RWPE1 (cell line): Measurements from ENCODE around the gene SNAPIN.

Experiments used
- CTCF ChIA-PET: fragments of 350-600 bp; sonication (Branson Sonifier 250); formaldehyde crosslinking; extraction: SDS; loops from one replicate; lab custom pipeline; 2021; lab: Yijun Ruan, JAX
- POLR2A ChIA-PET: fragments of 400-600 bp; formaldehyde crosslinking; extraction: SDS; loops from one replicate; lab custom pipeline; 2020; ENCODE audit warnings: antibody characterized with exemption; ENCODE audit not compliant: low non-redundant PET; lab: Yijun Ruan, JAX
- DNase-seq: peaks from one replicate; pipeline ENCODE4 v3.0.0; 2012; ENCODE audit warnings: low spot score
- H3K27ac ChIP-seq: fragments of 450-650 bp; 2 replicates; pipeline ENCODE4 v1.5.1; 2017
- TF ChIP-seq, protein P1 (sequence below): fragments of 450-650 bp; conservative IDR thresholded peaks from 2 replicates; pipeline ENCODE4 v1.5.1; 2017; ENCODE audit warnings: low read depth, mild to moderate bottlenecking

SNAPIN gene

DNA sequence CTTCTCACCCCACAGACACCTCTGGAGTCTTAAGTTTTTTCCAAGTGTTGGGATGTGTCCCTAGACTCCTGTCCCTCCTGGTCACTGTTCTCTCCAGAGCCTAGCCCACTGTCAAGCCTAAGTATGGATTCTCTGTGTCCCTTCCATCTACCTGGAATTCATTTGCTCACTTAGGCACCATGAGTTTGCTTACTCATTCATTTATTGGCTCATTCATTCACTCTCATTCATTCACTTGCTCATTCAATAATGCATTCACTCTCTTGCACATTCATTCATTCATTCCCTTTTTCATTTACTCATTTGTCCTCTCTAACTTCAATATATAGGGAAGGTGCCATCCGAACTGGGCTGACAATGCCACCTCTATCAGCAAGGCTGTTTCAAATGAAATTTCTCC is 47.1 kb upstream of the SNAPIN start:
- no peak for DNase-seq
- ChIA-PET CTCF (interaction anchor here (4.5 kb wide), 1 partner anchor 39 kb away, joined by 23 read pairs; no protein-coding TSS in a partner anchor), POLR2A (interaction anchor here (1.5 to 7.6 kb wide), 2 partner anchors 15 to 23 kb away, joined by 6 to 56 read pairs; partner anchors contain the start of genes CHTOP, S100A1 and S100A13)
- TF ChIP-seq, protein P1, sequence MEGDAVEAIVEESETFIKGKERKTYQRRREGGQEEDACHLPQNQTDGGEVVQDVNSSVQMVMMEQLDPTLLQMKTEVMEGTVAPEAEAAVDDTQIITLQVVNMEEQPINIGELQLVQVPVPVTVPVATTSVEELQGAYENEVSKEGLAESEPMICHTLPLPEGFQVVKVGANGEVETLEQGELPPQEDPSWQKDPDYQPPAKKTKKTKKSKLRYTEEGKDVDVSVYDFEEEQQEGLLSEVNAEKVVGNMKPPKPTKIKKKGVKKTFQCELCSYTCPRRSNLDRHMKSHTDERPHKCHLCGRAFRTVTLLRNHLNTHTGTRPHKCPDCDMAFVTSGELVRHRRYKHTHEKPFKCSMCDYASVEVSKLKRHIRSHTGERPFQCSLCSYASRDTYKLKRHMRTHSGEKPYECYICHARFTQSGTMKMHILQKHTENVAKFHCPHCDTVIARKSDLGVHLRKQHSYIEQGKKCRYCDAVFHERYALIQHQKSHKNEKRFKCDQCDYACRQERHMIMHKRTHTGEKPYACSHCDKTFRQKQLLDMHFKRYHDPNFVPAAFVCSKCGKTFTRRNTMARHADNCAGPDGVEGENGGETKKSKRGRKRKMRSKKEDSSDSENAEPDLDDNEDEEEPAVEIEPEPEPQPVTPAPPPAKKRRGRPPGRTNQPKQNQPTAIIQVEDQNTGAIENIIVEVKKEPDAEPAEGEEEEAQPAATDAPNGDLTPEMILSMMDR = no peak
- H3K27ac ChIP-seq = peak overlapping the region; percentile 99

DNA sequence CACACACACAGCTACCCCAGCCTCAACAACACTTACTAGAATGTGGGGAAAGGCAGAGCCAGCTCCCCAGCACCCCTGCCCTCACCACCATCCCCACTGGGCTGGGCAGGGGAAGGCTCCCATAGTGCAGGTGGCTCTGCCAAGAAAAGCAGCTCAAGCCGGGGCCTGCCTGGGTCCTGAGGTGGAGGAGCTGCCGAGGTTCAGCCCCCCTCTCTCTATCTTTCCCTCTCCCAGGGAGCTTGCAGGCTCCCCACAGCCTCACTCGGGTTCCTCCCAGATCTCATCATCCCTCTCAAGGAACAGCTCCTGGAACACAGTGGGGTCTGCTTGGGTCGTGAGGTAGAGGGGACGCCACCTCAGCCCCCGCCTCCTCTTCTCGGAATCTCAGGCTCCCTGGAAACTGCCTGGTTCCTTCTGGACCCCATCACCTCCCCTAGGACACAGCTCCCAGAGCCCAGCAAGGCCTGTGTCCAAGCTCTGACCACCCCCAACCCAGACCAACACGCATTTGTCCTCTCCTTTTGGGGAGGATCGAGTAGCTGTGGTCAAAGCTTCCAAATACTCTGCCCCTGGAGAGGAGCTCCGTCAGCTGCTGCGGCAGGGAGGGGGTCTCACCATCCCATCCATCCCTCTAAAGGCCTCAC is 46.3 kb upstream of the SNAPIN start:
- ChIA-PET CTCF (interaction anchor here (4.5 kb wide), 1 partner anchor 40 kb away, joined by 23 read pairs; no protein-coding TSS in a partner anchor), POLR2A (interaction anchor here (0.6 to 7.6 kb wide), 6 partner anchors 14 to 46 kb away, joined by 3 to 56 read pairs (median 4); partner anchors contain the start of genes CHTOP, S100A1 and S100A13)
- no peak for DNase-seq
- H3K27ac ChIP-seq = peak overlapping the region; percentile 99
- TF ChIP-seq, protein P1 = no peak

DNA sequence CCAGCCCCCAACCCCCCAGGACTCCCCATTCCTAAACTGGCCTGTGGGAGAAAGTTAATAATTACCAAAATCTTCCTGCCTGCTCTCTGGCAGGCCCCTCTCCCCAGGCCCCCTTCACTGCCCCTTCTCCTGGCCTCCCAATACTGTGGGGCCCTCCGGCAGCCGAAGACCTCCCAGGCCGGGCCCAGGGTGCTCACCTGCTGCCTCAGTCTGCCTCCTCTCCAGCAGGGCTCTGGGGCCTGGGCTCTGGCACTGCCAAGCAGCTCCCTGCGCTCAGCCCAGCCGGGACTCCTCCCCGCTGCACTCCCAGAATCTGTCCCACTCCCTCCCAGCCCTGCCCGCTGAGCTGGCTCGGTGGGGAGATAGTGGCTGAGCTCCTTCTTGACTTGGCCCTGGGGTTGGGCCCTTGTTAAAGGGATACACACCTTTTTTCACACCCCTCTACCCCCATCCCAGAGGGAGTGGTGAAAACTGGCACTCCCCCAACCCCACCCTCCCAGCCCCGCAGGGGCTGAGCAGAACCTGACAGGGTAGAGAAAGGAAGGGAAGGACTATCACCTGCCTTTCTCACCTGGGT is 45.7 kb upstream of the SNAPIN start, which contains the start of gene S100A16:
Gene S100A16 (minus strand): TSS at position 383 of the 577 bp plus-strand sequence. CDS start 4,986 bp downstream, outside the sequence.
- CTCF ChIA-PET = interaction anchor here (4.5 kb wide), 1 partner anchor 40 kb away, joined by 23 read pairs; no protein-coding TSS in a partner anchor
- POLR2A ChIA-PET = interaction anchor here (0.5 to 7.6 kb wide), 9 partner anchors 14 to 701 kb away, joined by 3 to 56 read pairs (median 3); partner anchors contain the start of genes CHTOP, S100A1 and S100A13
- TF ChIP-seq, protein P1 = no peak
- peak within 1 kb of the TSS; percentile 99 for H3K27ac ChIP-seq
- peak; percentile 92 for DNase-seq

DNA sequence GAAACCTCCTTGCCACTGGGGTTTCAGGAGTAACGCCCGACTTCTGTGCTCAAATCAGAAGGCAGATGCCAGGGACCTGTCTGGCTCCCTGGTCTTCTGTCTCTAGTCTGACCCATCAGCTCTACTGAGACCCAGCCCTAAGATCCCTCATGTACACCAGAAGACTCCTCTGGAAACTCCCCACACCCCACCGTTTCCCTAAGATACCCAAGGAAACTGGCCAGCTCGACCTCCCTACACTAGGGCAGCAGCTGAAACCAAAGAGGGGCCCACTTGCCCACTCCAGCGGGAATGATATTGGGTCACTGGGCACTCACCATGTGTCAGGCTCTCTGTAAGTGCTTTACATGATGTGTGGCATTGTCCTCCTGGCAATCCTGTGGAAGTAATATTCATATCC is 45.1 kb upstream of the SNAPIN start:
- ChIA-PET POLR2A (interaction anchor here (0.5 to 7.6 kb wide), 6 partner anchors 13 to 701 kb away, joined by 3 to 56 read pairs (median 3); partner anchors contain the start of genes CHTOP, S100A1 and S100A13), CTCF (interaction anchor here (4.5 kb wide), 1 partner anchor 41 kb away, joined by 23 read pairs; no protein-coding TSS in a partner anchor)
- TF ChIP-seq, protein P1 = no peak
- peak overlapping the region; percentile 99 for H3K27ac ChIP-seq
- DNase-seq = no peak

DNA sequence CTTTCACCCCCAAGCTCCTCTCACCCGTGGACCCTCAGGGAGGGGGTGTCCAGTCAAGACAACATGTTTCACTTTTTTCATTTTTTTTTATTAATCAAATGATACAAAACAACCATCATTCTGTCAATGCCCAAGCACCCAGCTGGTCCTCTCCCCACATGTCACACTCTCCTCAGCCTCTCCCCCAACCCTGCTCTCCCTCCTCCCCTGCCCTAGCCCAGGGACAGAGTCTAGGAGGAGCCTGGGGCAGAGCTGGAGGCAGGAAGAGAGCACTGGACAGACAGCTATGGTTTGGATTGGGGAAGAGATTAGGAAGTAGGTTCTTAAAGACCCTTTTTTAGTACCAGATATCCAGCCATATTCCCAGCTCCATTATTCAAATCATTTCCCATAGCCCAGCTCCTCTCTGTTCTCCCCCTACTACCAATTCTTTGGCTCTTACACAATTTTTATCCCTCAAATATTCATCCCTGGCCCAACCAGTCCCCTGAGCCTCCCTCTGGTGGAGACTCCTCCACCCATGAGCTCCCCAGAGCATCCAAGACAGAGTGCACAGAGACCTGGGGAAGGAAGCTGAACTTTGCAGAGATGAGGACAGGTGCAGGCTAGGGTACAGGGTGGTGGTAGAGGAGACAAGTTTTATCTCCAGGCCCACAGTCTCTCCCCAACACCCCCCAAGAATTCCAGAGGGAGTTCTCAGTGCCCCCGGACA is 44.2 kb upstream of the SNAPIN start:
- no peak for DNase-seq
- CTCF ChIA-PET = interaction anchor here (0.6 to 4.5 kb wide), 4 partner anchors 42 to 1750 kb away, joined by 3 to 23 read pairs (median 3); no protein-coding TSS in a partner anchor
- POLR2A ChIA-PET = interaction anchor here (7.6 kb wide), 1 partner anchor 12 kb away, joined by 56 read pairs; the partner anchor contains the start of genes S100A1 and S100A13
- TF ChIP-seq, protein P1 = no peak
- H3K27ac ChIP-seq = peak overlapping the region; percentile 99
